Esophagus mucosa (tissue), 1 donor: ENCODE data around the gene XPR1. TPM values are rescaled to one million over a fixed set of nuclear protein-coding genes. Genes with fewer than 3 reads are reported as not detected.
A peak's percentile ranks its signal among the peaks of the same experiment; 100 is the strongest.

ENCODE experiments used
- ATAC-seq: fragments of 200-7000 bp; cut with Tn5 transposase; one replicate; pipeline ENCODE4 v1.9.1; 2020
- total RNA-seq: library from RNA; stranded (reverse); gene quantifications from one replicate; pipeline ENCODE4 v1.2.4, GENCODE V29; 2023
- donor health status: DM: yes; HTN: yes; CAD: no.

Gene XPR1
- total RNA-seq, 1 donor from 2014 or later, result 15.9 TPM

DNA sequence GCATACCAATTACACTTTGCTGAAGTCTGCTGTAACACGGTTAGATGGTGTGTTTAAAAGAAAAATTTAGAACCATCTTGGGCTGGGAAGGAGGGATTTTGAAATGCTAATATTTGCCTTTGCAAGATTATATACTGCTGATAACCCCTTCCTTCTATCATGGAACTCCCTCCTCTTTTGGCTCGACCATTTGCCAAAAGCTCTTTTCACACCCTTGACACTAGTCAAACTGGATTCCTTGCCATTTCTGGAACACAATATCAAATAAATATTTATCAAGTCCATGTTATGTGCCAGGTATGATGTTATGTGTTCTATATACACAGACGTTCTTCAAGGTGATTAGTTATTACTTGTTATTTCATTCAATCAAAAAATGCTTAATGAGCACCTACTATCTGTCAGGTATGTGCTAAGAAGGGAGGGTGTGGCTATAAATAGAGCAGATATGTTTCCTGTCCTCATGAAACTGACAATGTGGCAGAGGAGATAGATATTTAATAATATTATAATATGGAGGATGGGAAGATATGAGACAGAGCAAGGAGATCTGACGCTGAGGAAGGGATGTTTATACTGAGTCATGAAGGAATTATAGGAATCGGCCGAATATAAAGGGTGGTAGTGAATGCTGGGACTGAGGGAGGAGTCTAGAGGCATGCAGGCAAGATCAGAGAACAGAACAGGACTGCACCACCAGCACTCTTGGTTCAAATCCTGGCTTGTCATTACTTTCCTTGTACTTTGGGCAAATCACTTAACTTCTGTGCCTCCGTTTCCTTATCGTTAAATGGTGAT lies 16.1 kb upstream of the XPR1 start:
- peak; percentile 61 for ATAC-seq

DNA sequence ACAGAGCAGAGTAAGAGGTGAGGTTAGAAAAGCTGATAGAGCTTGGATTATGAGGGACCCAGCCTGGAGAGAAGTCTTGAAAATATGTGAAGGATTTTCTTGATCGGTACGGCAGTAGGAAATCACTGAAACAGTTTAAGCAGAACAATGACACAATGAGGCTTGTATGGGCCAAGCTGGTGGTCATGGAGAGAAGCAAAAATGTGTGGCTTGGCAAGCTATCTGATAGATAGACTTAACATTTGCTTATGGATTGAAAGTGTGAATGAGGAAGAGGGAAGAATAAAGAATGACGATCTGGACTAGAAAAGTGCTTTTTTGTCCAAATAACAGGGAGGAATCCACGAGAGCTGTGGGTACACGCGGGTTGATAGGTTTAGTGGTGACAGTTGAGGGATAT lies 15.4 kb upstream of the XPR1 start:
- ATAC-seq, result no peak

DNA sequence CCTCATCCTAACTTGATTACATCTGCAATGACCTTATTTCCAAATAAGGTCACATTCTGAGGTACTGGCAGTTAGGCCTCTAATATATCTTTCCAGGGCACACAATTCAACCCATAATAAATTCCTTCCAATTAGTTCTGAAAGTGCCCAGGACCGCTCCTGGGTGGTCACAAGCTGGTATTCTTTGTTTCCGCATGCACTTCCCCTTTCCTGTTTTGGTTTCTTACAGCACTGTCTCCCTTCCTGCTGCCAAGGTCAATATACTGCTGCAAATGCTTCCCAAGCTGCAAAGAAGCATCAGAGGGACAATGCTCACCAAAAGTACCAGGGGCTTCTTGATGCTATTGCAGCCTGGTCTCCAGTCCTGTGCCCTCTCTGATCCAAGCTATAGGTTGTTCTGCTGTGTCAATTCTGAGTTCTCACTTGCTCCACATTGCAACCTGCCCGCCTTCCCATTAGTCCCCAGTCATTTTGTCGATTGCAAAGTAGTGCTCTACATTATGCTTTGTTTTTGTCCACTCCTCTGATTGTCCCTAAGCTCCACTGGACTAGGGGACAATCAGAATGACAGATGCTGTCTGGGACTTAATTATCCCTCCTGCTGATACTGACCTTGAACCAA lies 13.9 kb upstream of the XPR1 start:
- ATAC-seq, result no peak

DNA sequence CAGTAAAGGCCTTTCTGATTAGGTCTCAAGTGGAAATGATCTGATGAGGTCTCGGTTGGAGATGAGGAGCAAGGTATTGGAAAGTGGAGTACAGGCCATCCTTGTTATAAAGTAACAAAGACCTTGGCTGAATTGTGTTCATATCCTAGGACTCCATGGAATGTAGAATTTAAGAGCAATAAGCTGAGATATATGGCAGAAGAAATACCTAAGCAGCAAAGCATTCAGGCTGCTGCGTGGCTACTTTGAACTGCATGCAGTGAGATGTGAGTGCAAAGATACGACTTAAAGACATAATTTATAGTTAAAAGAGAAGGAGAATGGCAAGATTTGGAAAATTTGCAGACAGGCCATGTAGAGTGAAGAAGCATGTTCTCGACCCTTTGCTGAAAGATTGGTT lies 11.2 kb upstream of the XPR1 start:
- ATAC-seq, result no peak

DNA sequence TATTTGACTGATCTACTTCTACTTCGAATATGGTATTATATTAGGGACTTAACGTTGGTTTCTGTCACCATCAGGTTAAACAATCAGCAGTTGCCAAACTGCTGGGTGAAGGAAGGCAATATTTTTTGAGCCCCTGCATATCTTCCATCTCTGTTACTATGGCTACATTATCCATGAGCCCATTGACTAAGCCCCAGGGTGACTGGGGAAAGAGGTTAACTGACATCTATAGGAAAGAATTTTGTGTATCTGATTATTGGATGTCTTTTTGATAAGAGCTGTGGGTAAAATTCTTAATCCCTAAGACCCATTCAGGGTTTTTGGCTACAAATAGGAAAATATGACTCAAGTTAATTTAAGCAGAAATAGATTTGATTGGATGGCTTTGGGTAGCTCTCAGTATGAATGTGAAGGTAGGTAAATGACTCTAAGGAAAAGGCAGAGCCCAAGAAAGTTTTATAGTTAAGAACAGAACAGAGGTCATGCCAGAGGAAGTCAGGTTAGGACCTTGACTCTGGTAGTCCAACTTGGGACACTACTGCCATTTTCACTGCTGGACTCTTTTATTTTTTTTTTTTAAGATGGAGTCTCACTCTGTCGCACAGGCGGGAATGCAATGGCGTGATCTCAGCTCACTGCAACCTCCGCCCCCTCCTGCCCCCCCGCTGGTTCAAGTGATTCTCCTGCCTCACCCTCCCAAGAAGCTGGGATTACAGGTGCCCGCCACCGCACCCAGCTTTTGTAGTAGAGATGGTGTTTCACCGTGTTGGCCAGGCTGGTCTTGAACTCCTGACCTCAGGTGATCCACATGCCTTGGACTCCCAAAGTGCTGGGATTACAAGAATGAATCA lies 8.9 kb upstream of the XPR1 start:
- no peak for ATAC-seq

DNA sequence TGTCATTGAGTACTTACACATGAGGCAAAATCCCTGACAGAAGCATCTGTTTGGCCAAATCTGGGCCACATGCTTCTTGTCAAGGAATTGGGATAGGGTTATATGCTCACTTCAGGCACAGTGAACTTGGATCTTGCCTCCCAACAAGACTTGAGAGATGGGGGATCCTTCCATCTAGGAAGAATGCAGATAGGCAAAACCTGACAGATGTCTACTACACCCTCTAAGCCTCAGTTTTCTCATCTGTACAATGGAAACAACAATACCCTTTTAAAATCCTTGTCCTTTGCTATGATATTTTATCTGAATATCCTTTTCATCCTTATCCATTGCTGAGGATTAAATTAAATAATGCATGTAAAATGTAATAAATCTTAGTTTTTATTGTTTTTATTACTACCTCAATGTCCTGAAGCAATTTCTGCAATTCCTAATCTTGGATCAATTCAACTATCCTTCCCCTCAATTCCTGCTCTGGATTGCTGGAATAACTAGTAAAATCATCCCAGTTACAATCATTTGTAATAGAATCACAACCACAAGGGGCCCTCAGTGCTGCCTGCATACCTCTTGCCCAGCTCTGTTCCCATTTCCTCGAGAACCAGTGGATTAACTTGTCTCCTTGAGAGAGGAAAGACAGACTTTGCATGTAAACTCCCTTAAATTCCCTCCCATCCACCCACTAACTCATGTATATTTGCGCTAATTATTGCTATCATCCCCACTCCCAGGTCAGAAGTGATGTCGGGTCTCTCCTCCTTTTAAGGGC lies 8.1 kb upstream of the XPR1 start:
- no peak for ATAC-seq

DNA sequence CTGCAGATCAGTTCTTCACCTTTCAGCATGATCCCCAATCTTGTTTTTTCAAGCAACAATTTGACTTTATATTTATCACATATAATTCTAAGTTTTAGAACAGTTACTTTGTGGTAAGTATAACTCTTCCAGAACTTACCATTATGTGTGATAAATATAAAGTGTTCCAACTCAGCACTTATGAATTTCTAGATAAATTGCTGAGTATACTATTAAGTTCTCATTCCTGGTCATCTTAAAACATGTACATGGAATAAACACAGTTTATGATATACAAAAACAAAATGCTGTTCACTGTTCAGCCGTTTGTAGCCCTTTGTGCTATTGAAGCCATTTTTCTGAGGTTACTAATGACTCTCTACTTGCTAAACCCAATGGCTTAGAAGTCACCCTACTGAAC lies 5.1 kb upstream of the XPR1 start:
- no peak for ATAC-seq

DNA sequence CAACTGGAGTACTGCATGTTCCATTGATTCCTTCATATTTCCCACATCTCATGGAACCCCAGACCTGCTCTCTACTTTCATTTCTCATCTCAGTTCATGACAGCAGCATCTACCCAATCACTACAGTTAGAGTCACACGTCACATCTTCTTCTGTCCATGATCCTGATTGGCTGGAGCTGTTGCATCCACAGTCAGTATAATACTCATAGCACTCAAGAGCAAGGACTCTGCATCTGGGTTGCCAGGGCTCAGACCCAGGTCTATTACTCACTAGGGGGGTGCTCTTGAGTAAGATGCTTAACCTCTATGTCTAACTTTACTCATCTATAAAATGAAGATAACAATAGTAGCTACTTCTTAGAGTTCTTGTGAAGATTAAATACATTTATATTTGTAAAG lies 4.4 kb upstream of the XPR1 start:
- ATAC-seq, result no peak

DNA sequence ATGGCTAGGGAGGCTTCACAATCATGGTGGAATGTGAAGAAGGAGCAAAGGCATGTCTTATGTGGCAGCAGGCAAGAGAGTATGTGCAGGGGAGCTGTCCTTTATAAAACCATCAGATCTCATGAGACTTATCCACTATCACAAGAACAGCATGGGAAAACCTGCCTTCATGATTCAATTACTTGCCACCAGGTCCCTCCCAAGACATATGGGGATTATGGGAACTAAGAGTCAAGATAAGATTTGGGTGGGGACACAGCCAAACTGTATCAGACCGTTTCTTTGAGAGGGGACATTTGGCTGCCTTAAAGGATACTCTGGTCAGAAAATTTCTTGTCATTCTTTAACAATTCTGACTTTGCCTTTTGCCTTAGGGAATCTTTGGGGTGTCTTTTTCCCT lies 3.2 kb upstream of the XPR1 start:
- no peak for ATAC-seq

DNA sequence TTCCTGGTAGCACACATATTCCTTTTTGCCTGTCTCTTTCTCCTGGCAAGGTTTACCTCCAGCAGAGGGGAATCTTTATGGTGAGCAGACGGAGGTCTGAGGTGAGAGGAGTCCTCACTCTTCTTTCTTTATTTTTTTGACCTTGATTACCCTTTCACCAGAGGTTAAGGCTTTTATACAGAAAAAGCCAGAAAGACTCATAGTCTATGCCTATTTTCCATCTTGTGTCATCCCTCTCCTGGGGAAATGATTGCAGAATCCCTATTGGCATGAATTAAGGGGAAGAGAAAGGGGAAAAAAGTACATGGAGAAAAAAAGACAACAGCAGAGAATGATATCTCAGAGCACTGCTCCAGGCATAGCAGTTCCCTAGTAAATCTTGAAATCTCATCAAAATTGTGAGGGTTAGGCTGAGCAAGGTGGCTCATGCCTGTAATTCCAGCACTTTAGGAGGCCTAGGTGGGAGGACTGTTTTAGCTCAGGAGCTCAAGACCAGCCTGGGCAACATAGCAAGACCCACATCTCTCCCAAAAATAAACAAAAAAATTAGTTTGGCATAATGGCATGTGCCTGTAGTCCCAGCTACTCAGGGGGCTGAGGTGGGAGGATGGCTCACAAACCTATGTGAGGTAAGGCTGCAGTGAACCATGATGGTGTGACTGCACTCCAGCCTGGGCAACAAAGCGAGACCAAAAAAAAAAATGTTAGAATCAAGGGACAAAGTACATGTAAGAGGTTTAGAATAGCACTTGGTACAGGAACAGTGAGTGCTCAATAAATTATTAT lies 1.2 kb upstream of the XPR1 start:
- ATAC-seq, result no peak

DNA sequence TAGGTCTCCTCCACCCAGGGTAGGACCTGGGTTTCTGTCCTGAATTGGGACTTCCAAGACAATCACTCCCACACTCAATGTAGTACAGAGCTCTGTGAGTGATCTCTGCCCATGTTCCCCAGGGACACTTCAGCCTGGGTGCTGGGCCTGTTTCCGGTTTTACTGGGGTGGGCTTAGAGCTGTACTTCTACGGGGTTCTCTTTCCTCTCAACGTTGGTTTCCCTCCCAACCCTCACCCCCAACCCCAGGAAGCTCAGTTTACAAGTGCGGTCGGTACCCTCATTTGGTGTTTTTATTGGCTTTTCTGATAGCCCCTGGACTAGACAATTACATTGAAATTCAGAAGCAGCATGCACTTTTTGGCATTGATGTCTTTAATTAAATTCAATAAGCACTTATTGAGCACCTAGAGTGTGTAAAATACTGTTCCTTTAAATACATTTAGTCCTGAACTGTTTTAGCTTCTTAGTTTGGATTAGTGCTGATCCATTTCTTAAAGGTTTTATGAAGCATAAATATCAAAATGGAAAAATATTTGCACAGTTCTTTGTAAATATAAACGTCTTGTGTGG lies 542 bp upstream of the XPR1 start:
- no peak for ATAC-seq

DNA sequence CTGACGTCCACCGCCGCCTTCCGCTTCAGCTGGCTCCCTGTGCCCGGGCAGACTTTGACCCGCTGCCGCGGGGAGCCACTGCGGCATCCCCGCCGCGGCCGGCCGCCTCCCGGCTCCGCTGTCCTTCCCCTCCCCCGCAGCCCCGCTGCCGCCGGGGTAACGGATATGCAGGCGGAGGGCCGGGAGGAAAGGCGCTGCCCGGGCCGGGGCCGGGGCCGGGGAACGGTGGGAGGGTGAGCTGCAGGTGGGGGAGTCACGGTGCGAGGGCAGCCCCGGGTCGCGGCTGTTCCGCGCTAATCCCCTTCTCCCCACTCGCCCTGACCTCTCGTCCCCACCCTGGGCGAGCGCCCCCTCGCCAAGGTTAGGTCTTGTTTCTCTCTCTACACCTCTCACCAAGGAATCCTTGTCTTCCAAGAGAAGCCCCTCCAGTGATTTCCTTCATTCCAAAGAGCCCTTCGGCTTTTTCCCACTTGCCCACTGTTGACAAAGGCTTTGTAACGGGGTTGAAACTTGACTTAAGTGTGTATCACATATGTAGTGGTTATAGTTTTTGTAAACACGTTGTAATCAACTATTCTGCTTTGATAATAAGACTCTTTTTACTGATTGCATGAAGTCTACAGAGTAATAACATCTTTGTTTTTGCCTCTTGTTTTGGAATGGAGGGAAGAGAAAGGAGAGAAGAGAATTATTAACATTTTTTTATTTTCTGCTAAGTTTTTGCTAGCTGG lies 669 bp downstream of the XPR1 start:
- ATAC-seq, result peak; percentile 42

DNA sequence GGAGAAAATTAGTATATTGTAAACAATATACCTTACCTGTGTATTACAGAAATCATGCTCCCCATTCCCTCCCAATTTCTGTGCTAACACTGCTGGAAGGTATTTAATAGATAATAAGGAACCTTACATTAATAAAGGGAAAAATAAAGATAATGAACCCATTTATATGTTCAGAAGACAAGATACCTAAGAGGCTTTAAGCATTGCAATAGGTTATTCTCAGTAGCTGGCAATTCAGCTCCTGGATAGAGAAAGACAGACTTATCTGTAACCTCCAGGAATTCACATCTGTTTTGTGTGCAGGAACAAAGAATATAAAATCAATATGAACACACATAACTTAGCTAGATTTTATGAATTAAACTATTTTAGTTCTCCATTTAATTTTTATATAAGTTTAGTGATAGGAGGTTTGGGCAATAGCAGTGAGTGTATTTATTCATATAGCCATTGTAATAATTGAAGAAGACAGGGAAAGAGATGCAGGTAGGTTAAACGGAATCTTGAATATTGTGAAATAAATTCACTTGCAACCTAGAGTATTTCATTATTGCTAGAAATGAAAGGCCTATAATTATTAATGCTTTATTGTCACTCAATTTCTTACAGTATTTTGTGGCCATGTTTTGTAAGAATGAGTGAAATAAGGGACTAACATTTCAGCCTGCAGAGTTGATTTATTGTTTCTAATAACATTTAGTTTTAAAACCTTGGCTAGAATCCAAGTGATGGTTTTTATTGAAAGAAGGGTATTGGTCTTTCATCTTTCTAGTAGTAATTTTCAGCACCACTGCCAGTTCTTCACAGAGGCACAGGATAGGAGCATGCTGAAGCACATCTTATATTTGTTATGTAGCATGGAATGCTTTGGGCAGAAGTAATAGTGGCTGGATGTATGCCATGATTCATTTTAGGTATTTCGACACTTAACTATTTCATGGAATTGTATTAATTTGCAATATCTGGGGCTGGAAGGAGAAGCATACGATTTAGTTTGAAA lies 1.5 kb downstream of the XPR1 start:
- ATAC-seq, result no peak

DNA sequence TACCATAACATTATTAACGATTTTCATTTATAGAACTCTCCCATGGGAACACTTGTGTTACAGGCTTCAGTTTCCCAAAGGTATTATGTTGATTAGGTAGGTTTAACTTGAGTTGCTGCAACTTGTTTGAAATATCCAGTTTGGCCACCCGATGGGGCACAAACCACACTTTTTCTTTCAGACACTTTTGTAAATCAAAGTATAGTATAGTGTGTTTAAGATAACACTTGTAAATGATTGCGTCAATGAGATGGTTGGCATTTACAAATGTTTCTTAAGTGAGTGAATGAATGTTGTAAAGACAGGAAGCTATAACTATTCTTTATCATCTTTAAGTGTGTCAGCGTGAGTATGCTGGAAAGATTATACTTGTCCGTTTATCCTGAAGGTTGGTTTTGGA lies 4.3 kb downstream of the XPR1 start:
- no peak for ATAC-seq

DNA sequence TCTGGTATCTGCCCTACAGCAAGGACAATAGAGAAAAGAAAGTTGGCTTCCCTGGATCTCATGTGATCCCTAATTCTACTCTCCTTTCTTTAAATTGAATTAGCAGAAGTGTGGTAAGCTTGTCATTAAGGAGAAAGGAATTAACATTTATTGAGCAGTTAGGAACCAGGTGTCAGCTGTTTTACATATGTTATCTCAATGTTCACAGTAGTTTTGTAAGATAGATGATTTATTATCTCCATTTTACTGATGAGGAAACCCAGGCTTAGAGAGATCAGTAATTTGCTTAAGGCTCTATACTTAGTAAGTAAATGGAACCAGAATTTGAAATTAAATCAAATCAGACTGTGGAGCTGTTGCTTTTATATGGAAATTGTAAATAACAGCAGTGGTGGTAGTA lies 8.0 kb downstream of the XPR1 start:
- ATAC-seq, result no peak

DNA sequence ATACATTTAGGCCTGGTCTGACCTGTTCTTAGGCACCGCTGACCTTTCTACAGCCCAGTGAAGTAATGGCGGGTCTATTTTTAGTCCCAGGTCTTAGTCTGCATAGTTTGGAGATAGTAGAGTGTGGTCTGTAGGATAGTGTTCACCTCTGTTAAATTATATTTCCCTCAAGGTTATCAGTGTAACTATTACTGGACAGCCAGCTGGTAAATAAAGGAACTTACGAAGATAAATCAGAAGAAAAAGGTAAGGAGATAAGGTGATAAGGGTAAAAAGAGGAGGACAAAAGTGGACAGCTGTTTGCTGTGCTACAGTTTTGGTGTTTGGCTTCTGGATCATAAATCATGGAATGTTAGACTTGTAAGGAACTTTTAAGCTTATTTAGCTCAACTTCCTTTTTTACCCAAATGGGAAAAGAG lies 8.7 kb downstream of the XPR1 start:
- no peak for ATAC-seq

DNA sequence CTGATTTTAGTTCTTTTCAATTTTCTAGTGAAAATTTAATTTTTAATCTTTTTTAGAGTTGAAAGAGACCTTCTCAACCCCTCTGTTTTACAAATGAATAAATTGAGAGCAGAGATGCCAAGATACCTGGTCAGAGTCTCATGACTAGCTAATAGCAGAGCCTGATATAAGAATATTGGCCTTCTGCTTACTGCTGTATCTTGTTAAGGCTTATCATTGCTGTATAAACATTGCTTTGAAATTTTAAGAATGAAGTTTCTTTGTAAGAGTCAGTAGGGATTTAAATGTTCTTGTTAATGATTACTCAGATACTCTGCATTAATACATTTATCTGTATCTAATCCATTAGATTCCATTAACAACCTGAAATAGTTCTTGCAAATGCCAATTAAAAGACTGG lies 9.8 kb downstream of the XPR1 start:
- ATAC-seq, result no peak

DNA sequence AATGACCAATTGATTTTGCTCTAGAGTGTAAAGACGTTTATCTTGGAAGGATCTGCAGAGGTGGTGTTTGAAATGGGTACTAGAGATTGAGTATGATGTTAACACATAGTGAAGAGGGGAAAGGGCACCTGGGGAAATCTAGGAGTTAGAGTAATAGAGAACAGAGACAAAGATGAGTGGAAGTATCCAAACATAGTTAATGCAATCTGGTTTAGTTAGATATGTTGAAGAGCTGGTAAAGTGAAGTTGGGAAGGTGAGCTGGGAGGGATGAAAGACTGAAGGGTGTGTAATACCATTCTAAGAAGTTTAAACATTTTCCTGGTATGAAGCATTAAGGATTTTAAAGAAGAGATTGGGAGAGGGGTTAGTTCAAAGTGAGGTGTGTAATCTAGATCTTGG lies 11.0 kb downstream of the XPR1 start:
- ATAC-seq, result no peak

DNA sequence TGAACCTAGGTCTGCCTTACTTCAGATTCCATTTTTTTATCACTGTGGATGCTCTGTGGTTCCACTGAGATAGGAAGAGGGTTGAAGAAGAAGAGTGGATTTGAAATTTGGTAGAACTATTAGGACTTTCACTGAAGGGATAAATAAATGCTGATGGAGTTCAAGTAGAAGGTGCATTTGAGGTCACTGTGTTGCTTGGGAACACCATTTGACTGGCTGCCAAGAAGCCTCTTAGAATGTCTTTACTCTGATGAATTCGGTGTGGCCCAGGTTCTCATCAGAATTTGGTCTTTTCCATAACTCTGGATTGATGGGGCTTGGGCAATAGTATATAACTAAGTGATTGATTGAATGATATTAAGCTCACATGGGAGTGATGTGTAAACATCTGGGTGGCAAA lies 11.9 kb downstream of the XPR1 start:
- ATAC-seq, result no peak
